ENCODE measurements around the gene KIAA0930.
"Not testable (repeated sequence)": the region's sequence is repeated elsewhere in the genome, so short reads cannot be mapped to it uniquely, and the experiment has no call there.

The KIAA0930 gene

GRCh38 chr22:45263463-45264269, 23.0 kb upstream of the KIAA0930 start:
- DNase-seq, result peak in 9 of 10 donors; percentile 52 to 95 (median 64)
- intact Hi-C loops (cut with DNase I), result loop anchor here (10.0 kb wide), 2 partner anchors 99 to 159 kb away; partner anchors contain the start of gene NUP50

GRCh38 chr22:45262931-45263462, 22.3 kb upstream of the KIAA0930 start:
- peak in 1 of 10 donors; percentile 83 for DNase-seq
- intact Hi-C loops (cut with DNase I), result loop anchor here (10.0 kb wide), 2 partner anchors 98 to 158 kb away; partner anchors contain the start of gene NUP50

- intact Hi-C loops (cut with DNase I), result loop anchor here (10.0 kb wide), 2 partner anchors 98 to 158 kb away; partner anchors contain the start of gene NUP50
Measured at GRCh38 chr22:45262195-45262930, 21.7 kb upstream of the KIAA0930 start.

DNA sequence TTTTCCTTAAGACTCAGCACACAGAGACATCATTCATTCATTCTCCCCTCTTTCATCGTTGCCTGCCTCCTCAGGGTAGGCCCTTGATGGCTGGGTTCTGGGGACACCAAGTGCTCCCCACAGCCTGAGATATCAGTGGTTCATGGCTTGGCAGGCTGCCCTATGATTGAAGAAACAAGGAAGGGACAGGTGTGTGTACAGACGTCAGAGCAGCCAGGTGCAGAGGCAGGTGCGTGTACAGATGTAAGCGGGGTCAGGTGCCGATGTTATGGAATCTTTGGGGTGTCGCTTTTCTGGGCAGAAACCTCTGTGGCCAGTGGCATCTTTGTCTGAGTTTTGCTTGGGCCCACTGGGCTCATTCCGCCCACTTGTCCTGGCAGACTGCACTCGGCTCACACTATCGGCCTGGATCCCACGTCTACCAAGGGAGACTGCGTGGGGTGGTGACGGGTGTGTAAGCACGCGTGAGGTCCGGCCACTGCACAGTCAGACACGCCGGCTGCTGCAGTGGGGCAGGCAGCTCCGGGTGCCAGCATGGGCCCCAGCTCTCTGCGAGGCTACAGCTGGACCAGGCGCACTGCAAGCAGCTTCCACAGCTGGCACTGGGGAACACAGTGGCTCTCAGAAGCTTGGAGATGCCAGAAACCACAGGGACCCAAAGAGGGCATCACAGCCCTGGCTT, 20.9 kb upstream of the KIAA0930 start:
- DNase-seq, result peak in 2 of 10 donors; percentile 86 to 90
- intact Hi-C loops (cut with DNase I), result loop anchor here (10.0 kb wide), 2 partner anchors 97 to 157 kb away; partner anchors contain the start of gene NUP50

More at GRCh38 chr22:45262195-45262930, 21.7 kb upstream of the KIAA0930 start:
- no peak for DNase-seq

DNA sequence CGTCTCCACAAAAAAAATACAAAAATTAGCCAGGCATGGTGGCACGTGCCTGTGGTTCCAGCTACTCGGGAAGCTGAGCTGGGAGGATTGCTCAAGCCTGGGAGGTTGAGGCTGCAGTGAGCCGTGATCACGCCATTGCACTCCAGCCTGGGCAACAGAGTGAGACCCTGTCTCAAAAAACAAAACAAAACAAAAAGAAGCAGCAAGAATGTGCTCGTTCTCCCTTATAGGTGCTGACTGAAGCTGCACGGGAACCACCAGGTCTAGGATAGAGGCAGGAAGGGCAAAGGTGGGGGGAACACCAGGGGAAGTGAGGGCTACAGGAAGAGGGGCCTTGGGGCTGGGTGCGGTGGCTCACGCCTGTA, 19.7 kb upstream of the KIAA0930 start:
- DNase-seq, result peak in 1 of 10 donors; percentile 42

DNA sequence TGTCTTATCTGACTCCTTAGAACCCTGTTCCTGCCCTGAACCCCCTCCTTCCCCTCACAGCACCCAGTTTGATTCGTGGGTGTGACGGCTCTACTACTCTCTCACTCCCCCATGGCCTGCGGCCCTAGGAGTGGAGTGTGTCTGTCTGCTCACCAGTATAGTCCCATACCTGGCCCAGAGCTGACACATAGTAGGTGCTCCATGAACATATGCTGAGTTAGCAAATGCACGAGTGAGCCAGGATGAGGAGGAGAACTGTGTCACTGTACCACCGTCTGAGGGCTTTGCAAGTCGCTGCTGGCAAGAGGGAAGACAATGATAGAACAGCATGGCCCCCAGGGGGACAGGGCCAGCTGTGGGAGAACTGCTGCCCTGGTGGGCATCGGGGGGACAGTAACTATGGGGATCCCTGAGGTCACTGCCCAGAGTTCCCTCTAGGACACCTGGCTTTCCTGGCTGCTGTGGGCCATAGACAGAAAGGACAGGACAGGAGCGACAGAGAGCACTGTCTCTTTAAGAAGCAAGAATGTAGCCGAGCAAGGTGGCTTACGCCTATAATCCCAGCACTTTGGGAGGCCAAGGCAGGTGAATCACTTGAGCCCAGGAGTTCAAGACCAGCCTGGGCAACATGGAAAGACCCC, 19.2 kb upstream of the KIAA0930 start:
- intact Hi-C loops (cut with DNase I), result loop anchor here (10.0 kb wide), 2 partner anchors 95 to 155 kb away; partner anchors contain the start of gene NUP50
- DNase-seq, result no peak

More for the DNA sequence above, 19.7 kb upstream of the KIAA0930 start:
- intact Hi-C loops (cut with DNase I), result loop anchor here (10.0 kb wide), 2 partner anchors 96 to 156 kb away; partner anchors contain the start of gene NUP50

DNA sequence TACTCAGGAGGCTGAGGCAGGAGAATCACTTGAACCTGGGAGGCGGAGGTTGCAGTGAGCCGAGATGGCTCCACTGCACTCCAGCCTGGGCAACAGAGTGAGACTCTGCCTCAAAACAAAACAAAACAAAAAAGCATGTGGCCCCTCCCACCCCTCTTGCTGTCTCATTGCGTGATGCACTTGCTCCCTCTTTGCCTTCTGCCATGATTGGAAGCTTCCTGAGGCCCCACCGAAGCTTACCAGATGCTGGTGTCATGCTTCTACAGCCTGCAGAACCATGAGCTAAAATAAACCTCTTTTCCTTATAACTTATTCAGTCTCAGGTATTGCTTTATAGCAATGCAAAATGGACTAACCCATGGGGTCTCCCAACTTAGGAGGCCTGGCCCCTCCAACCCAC, 17.2 kb upstream of the KIAA0930 start:
- intact Hi-C loops (cut with DNase I); DNase-seq: not testable (repeated sequence)

DNA sequence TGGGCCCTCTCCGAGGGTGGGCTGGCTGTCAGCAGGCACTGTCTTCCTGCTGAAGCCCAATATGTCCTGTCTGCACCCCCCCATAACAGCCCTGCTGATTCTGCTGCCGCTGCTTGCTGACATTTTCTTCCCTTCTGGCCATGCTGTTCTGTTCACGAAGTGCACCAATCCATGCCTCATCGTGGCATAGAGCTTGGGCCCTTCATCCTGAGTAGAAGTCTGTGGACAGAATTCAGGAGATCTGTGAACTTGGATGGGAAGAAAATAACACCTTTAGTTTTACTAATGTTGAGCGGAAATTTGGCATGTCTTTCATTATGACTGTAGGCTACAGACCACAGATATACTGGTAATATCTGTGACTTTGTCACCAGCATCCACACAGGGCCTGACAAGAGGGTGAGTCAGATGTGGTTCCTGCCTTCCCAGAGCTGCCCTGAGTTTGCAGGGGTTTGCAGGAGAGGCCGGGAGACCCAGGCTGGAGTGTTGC, 14.1 kb upstream of the KIAA0930 start:
- intact Hi-C loops (cut with DNase I), result no loop called here
- no peak for DNase-seq

GRCh38 chr22:45254388-45254787, 13.7 kb upstream of the KIAA0930 start:
- intact Hi-C loops (cut with DNase I), result no loop called here
- DNase-seq, result no peak

- intact Hi-C loops (cut with DNase I), result no loop called here
- no peak for DNase-seq
Measured at GRCh38 chr22:45253039-45253641, 12.4 kb upstream of the KIAA0930 start.

GRCh38 chr22:45251825-45252224, 11.1 kb upstream of the KIAA0930 start:
- no peak for DNase-seq
- intact Hi-C loops (cut with DNase I), result no loop called here

DNA sequence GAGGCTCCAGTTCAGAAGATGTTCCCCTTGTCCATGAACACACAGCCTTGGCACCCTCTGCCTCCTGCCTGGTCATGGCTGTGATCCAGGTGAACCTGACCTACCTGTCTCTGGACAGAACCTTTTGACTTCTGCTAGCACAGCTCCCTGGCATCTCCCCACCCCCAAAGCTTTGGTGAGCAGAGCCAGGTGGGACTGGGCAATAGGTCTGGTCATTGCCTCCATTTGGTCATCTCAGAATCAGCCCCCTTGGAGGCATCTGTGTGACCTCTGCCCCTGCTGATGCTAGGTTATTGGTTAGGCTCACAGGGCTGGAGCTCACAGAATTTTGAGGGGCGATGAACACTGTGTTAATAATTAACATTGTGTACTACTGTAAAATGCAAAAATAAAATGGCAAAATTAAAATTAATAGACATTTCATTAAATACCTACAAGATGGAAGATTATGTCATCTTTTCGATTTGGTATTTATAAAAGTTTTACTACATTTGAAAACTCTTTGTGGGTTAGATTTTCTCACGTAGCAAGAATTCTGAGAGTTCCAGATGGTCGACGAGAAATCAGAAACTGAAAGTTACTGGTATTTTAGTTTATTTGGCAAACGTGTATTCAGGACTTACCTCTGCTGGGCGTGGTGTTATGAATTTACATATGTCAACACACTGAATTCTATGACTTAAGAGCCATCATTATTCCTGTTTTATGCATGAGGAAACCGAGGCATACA, 8.3 kb upstream of the KIAA0930 start:
- no peak for DNase-seq
- intact Hi-C loops (cut with DNase I), result no loop called here

DNA sequence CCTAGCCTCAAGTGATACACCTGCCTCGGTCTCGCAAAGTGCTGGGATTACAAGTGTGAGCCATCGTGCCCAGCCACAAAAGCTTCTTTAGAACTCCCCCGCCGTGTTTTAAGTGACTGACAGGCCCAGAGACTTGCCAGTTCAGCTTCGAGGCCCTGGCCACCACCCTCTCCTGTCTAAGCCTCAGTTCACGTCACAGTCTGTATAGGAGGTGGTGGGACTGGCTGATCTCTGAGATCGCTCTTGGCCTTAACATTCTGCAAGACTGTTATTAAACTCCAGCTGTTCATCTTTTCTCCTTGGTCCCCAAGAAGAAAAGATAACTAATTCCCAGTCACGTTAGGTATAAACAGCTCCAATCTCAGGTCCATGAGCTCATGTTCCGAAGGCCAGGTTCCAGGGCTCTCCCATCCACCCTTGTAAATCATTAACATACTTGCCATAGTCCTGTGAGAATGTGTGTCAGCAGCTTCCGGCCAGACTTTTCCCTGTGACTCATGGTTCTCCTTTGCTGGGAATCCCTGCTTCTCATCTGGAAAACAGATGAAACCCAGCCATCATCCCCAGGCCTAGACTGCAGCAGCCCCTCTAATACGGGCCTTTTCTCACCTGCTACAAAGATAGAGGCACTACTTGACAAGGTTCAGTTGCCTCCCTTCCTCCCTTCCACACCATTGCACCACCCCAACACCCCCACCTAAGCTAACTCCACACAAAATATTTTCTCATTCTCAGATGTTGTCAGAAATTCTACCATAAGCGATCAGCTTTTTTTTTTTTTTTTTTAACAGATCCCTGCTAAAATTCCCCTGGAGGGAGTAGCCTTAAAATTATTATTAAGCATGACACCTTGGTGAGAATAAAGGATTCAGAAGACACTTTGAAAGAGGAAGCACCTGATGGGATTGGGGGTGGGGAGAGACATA, 5.6 kb upstream of the KIAA0930 start:
- intact Hi-C loops (cut with DNase I), result no loop called here
- peak in 1 of 10 donors; percentile 15 for DNase-seq

DNA sequence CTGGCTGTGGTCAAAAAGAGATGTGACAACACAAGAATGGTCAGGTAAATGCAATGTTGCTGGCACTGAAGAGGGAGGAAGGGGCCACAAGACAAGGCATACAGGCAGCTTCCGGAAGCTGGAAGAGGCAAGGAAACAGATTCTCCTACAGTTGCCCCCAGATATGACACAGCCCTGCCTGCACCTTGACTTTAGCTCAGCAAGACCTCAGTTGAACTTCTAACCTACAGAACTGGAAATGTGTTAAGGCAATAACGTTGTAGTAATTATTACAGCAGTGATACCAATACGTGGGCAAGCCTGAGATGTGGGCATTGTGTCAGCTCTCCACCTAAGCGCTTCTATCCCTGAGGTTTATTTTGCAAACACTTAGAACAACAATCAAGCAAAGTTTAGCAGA, 4.2 kb upstream of the KIAA0930 start:
- DNase-seq, result no peak
- intact Hi-C loops (cut with DNase I), result no loop called here

DNA sequence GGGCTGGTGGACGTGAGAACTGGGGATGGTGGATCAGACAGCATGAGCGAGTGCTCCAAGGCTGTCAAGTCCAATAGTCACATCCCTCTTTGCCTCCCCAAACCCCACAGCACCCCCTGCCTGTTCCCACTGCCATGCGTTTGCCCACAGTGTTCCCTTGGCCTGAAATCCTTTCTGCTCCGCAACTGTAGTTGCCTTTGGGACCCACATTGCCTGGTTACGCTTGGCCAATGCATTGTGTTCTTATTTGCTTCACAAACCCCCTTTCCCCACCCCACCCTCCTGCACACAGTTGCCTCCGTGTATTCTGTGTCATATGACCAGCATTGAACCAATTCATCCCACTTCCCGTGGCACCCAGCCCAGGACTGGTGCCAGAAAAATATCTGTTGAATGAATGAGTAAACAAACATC, 2.1 kb upstream of the KIAA0930 start:
- peak in 6 of 10 donors; percentile 39 to 95 (median 65) for DNase-seq
- intact Hi-C loops (cut with DNase I), result loop anchor here (2.0 kb wide), 1 partner anchor 34 kb away; no protein-coding TSS in a partner anchor

GRCh38 chr22:45240104-45240809, 437 bp downstream of the KIAA0930 start:
- intact Hi-C loops (cut with DNase I), result no loop called here
- DNase-seq, result peak in 2 of 10 donors; percentile 86

DNA sequence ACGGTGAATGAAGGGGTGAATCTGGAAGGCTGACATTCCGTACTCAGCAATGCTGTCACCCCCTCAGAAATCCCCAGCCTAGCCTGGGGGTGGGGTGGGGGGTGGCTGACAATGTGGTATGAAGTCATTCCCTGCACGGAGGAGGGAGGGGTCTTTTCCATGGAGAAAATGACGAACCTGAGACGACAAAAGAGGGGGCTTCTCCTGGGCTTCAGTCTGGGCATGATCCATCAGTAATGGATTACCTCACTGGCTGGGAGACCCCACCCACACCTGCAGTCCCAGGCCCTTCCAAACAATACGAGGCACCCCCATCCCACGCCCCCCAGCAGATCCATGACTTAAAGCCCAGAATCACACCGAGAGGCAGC, 1.0 kb downstream of the KIAA0930 start:
- intact Hi-C loops (cut with DNase I), result loop anchor here (10.0 kb wide), 1 partner anchor 75 kb away; the partner anchor contains the start of gene NUP50

More for the DNA sequence above, 1.0 kb downstream of the KIAA0930 start:
- no peak for DNase-seq

Data from posterior cingulate gyrus (tissue), 11 donors.